ENCODE results near the gene MAP3K5. TPM values are rescaled to one million over a fixed set of nuclear protein-coding genes. Genes with fewer than 3 reads are reported as not detected.

MAP3K5 gene
- polyA plus RNA-seq, 3 donors = 9.6 to 12.0 (median 11.1) TPM

DNA sequence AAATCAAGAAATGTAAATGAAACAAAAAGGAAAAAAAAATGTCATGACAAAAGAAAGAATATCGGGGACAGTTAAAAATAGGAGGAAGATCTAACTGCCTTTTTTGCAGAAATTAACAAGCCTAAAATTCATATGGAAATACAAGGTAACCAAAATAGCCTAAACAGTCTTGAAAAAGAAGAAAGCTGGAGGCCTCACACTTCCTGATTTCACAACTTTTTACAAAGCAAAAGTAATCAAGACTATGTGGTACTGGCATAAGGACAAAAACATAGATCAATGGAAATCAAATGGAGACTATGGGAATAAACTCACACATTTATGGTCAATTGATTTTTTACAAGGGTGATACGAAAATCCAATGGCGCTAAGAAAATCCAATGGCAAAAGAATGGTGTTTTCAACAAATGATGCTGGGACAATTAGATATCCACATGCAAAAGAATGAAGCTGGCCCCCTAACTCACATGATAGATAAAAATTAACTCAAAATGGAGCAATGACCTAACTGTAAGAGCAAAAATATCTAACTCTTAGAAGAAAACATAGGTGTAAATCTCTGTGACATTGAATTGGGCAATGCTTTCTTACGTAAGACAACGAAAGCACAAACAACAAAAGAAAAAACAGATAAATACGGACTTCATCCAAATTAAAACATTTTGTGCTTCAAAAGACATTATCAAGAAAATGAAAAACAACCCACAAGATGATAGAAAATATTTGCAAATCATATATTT is 24.5 kb downstream of the MAP3K5 start:
- Histone ChIP-seq H3K36me3 (replicated peaks in 1 of 2; ENCODE audit: control insufficient read depth in 1 of 2, insufficient read depth in 2 of 2, low read length in 2 of 2) (no peaks in the 10 kb centered on the region), H3K4me3 (replicated peaks in 1 of 3; ENCODE audit: low read depth in 2 of 3, low read length in 3 of 3) (peak overlapping the region in 2 of 3 experiments; percentile 13 to 53), H3K4me1 (ENCODE audit: control insufficient read depth in 1 of 2, insufficient read depth in 2 of 2, low read length in 2 of 2) (peaks cover 78% of the 10 kb centered on the region in 2 donors), H4K20me1 (ENCODE audit: insufficient read depth, low read length) (peaks cover 24% of the 10 kb centered on the region), H2AFZ (ENCODE audit: insufficient read depth, low read depth, low read length, poor library complexity, severe bottlenecking) (no peak overlapping the region), H3K4me2 (replicated peaks; ENCODE audit: extremely low read depth, low read length, poor library complexity, severe bottlenecking) (peak overlapping the region; percentile 67), H3K79me2 (ENCODE audit: insufficient read depth, low read length) (peaks cover 99% of the 10 kb centered on the region), H3K27ac (ENCODE audit: low read depth in 1 of 2, low read length in 2 of 2) (peak overlapping the region; percentile 57 to 71), H3K9ac (ENCODE audit: insufficient read depth, low read length, poor library complexity, severe bottlenecking) (no peak overlapping the region), H3K9me3 (replicated peaks in 1 of 2; ENCODE audit: control insufficient read depth in 1 of 2, insufficient read depth in 1 of 2, low read length in 2 of 2) (no peaks in the 10 kb centered on the region), H3K27me3 (ENCODE audit: control insufficient read depth in 2 of 2, insufficient read depth in 2 of 2, low read length in 2 of 2) (no peaks in the 10 kb centered on the region)
- intact Hi-C loops (cut with micrococcal nuclease) = no loop called here
- Mint-ChIP-seq H3K9me3 (peaks cover 0 to 4% (median 0%) of the 10 kb centered on the region in 7 donors), H3K4me1 (peaks cover 78% of the 10 kb centered on the region), H3K27me3 (ENCODE audit: low read depth in 3 of 3) (no peaks in the 10 kb centered on the region), H3K36me3 (peaks cover 0 to 7% of the 10 kb centered on the region in 2 donors), H3K27ac (peak overlapping the region; percentile 66 to 94 (median 88)), H3K4me3 (peak overlapping the region; percentile 5 to 67)
- TF ChIP-seq, protein P1, sequence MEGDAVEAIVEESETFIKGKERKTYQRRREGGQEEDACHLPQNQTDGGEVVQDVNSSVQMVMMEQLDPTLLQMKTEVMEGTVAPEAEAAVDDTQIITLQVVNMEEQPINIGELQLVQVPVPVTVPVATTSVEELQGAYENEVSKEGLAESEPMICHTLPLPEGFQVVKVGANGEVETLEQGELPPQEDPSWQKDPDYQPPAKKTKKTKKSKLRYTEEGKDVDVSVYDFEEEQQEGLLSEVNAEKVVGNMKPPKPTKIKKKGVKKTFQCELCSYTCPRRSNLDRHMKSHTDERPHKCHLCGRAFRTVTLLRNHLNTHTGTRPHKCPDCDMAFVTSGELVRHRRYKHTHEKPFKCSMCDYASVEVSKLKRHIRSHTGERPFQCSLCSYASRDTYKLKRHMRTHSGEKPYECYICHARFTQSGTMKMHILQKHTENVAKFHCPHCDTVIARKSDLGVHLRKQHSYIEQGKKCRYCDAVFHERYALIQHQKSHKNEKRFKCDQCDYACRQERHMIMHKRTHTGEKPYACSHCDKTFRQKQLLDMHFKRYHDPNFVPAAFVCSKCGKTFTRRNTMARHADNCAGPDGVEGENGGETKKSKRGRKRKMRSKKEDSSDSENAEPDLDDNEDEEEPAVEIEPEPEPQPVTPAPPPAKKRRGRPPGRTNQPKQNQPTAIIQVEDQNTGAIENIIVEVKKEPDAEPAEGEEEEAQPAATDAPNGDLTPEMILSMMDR (IDR thresholded peaks at IDR 0.05) = no peak
- DNase-seq = peak in 2 of 3 donors; percentile 41 to 56
- no CpG with 5 or more reads among the region's 6 CpGs for WGBS (ENCODE audit: insufficient coverage)

DNA sequence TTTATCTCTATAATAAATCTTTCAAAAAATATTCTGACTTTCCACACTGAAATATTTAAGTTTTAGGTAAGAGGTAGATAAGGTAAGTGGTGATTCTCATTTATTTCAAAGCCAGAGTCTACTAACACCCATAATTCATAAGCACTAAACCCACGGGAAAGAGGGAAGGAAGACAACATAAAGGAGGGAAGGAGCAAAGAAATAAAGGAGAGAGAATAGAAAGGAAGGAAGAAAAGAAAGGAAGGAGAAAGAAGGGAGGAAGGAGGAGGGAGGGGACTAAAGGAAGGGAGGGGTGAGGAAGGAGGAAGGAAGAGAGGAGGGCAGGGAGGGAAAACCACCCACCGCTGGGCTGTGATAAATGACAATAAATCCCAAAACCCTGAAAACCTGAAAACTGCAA is 25.2 kb downstream of the MAP3K5 start:
- H3K27me3 ChIP-seq (ENCODE audit: control insufficient read depth in 2 of 2, insufficient read depth in 2 of 2, low read length in 2 of 2) = no peaks in the 10 kb centered on the region
- WGBS (ENCODE audit: insufficient coverage) = no CpG with 5 or more reads among the region's 2 CpGs
- Mint-ChIP-seq H3K36me3 (peaks cover 0 to 7% of the 10 kb centered on the region in 2 donors), H3K9me3 (peaks cover 0 to 4% (median 0%) of the 10 kb centered on the region in 7 donors), H3K4me1 (peaks cover 78% of the 10 kb centered on the region), H3K27me3 (ENCODE audit: low read depth in 3 of 3) (no peaks in the 10 kb centered on the region), H3K4me3 (peak overlapping the region in 1 of 2 donors; percentile 40), H3K27ac (peak overlapping the region; percentile 66 to 94 (median 88))
- no peaks in the 10 kb centered on the region for H3K36me3 ChIP-seq (replicated peaks in 1 of 2; ENCODE audit: control insufficient read depth in 1 of 2, insufficient read depth in 2 of 2, low read length in 2 of 2)
- no peak for DNase-seq
- no peak overlapping the region for H3K9ac ChIP-seq (ENCODE audit: insufficient read depth, low read length, poor library complexity, severe bottlenecking)
- H2AFZ ChIP-seq (ENCODE audit: insufficient read depth, low read depth, low read length, poor library complexity, severe bottlenecking) = no peak overlapping the region
- intact Hi-C loops (cut with micrococcal nuclease) = no loop called here
- peaks cover 78% of the 10 kb centered on the region in 2 donors for H3K4me1 ChIP-seq (ENCODE audit: control insufficient read depth in 1 of 2, insufficient read depth in 2 of 2, low read length in 2 of 2)
- peaks cover 25% of the 10 kb centered on the region for H4K20me1 ChIP-seq (ENCODE audit: insufficient read depth, low read length)
- H3K27ac ChIP-seq (ENCODE audit: low read depth in 1 of 2, low read length in 2 of 2) = peak overlapping the region; percentile 57 to 71
- peaks cover 99% of the 10 kb centered on the region for H3K79me2 ChIP-seq (ENCODE audit: insufficient read depth, low read length)
- H3K4me2 ChIP-seq (replicated peaks; ENCODE audit: extremely low read depth, low read length, poor library complexity, severe bottlenecking) = peak overlapping the region; percentile 67
- H3K4me3 ChIP-seq (replicated peaks in 1 of 3; ENCODE audit: low read depth in 2 of 3, low read length in 3 of 3) = peak overlapping the region in 2 of 3 experiments; percentile 13 to 53
- TF ChIP-seq, protein P1 (IDR thresholded peaks at IDR 0.05) = no peak
- no peaks in the 10 kb centered on the region for H3K9me3 ChIP-seq (replicated peaks in 1 of 2; ENCODE audit: control insufficient read depth in 1 of 2, insufficient read depth in 1 of 2, low read length in 2 of 2)

All from CD14-positive monocyte (primary cell).